GM12878 (cell line): ENCODE data around the gene PLPP6. TPM values are rescaled to one million over a fixed set of nuclear protein-coding genes. Genes with fewer than 3 reads are reported as not detected.

Experiments
- ATAC-seq: fragments of 200-7000 bp; cut with Tn5 transposase; 3 replicates; pipeline ENCODE4 v1.9.1; 2020; ENCODE audit warnings: mild to moderate bottlenecking, moderate library complexity
- BruUV-seq: library from RNA; stranded (reverse); fragments of 400-500 nt; replicated peaks from 2 replicates; lab custom pipeline; 2021; lab: Mats Ljungman, UMichigan
- CTCF ChIA-PET: fragments of 300-600 bp; sonication (Branson Sonifier 250); formaldehyde crosslinking; extraction: SDS; loops from one replicate; lab custom pipeline; 2021; ENCODE audit warnings: inconsistent platforms; lab: Yijun Ruan, JAX
- POLR2A ChIA-PET: fragments of 350-600 bp; formaldehyde crosslinking; extraction: SDS; loops from one replicate; lab custom pipeline; 2021; ENCODE audit warnings: inconsistent platforms; lab: Charles Lee
- RAD21 ChIA-PET: fragments of 300-600 bp; sonication (Branson Sonifier 250); formaldehyde crosslinking; loops from one replicate; lab custom pipeline; 2023; ENCODE audit warnings: antibody characterized with exemption; ENCODE audit not compliant: unreplicated experiment; lab: Charles Lee
- SMC1A ChIA-PET: fragments of 300-600 bp; sonication (Branson Sonifier 250); formaldehyde crosslinking; loops from one replicate; lab custom pipeline; 2023; ENCODE audit not compliant: unreplicated experiment, uncharacterized antibody; lab: Charles Lee
- DNase-seq: peaks from one replicate; pipeline ENCODE4 v3.0.0-alpha.2; 2011; ENCODE audit warnings: low read depth, low spot score
- FAIRE-seq: peaks from 3 replicates; lab custom pipeline; 2011; peaks lifted over from hg19 to GRCh38; lab: Jason Lieb, UNC
- H2AFZ ChIP-seq: 2 replicates; pipeline ENCODE4 v1.6.0; 2011; ENCODE audit warnings: low read depth, low read length, control low read depth; ENCODE audit not compliant: control insufficient read depth
- H3K27ac ChIP-seq: 2 replicates; pipeline ENCODE4 v1.5.1; 2011; ENCODE audit warnings: control low read depth; ENCODE audit not compliant: control insufficient read depth, insufficient read depth
- H3K27me3 ChIP-seq, 2 experiments: replicated peaks in 1 of 2; 2 replicates each; pipeline versions ENCODE4 v1.6.0 to v1.6.1; 2011; ENCODE audit warnings: low read length in 1 of 2; ENCODE audit not compliant: control insufficient read depth in 2 of 2, insufficient read depth in 2 of 2
- H3K36me3 ChIP-seq, 2 experiments: 2 replicates each; pipeline ENCODE4 v1.5.1; 2011; ENCODE audit warnings: low read length in 1 of 2; ENCODE audit not compliant: control insufficient read depth in 2 of 2, insufficient read depth in 2 of 2
- H3K4me1 ChIP-seq: 2 replicates; pipeline ENCODE4 v1.6.1; 2011; ENCODE audit warnings: mild to moderate bottlenecking, low read length, moderate library complexity, mixed read lengths; ENCODE audit not compliant: control insufficient read depth, insufficient read depth
- H3K4me2 ChIP-seq: 2 replicates; pipeline ENCODE4 v1.6.0; 2011; ENCODE audit warnings: control low read depth; ENCODE audit not compliant: control insufficient read depth, insufficient read depth
- H3K4me3 ChIP-seq: fragments of 200-600 bp; sonication (generic); 2 replicates; pipeline ENCODE4 v1.5.1; 2016
- H3K79me2 ChIP-seq: 2 replicates; pipeline ENCODE4 v1.6.0; 2011; ENCODE audit warnings: low read length; ENCODE audit not compliant: control insufficient read depth, insufficient read depth
- H3K9ac ChIP-seq: 2 replicates; pipeline ENCODE4 v1.8.0; 2011; ENCODE audit warnings: low read length, control low read depth, mixed read lengths; ENCODE audit not compliant: control insufficient read depth, insufficient read depth
- H3K9me3 ChIP-seq: replicated peaks from 3 replicates; pipeline ENCODE4 v1.5.1; 2011; ENCODE audit warnings: mild to moderate bottlenecking, low read length; ENCODE audit not compliant: control insufficient read depth, insufficient read depth
- H4K20me1 ChIP-seq: 2 replicates; pipeline ENCODE4 v1.6.0; 2011; ENCODE audit not compliant: control insufficient read depth, insufficient read depth
- BCL3 ChIP-seq: IDR thresholded peaks from 2 replicates; pipeline ENCODE4 v1.6.1; 2011; ENCODE audit warnings: borderline replicate concordance, low read depth, mild to moderate bottlenecking, moderate library complexity, low read length; ENCODE audit not compliant: insufficient read depth, poor library complexity, severe bottlenecking
- FOS ChIP-seq: IDR thresholded peaks from 3 replicates; pipeline ENCODE4 v1.6.1; 2011; ENCODE audit warnings: borderline replicate concordance; ENCODE audit not compliant: insufficient read length; ENCODE audit errors: extremely low read depth
- FOXK2 ChIP-seq: fragments of 450-650 bp; IDR thresholded peaks from 2 replicates; pipeline ENCODE4 v1.6.1; 2017; ENCODE audit warnings: mild to moderate bottlenecking, moderate library complexity
- KAT2A ChIP-seq: conservative IDR thresholded peaks from 2 replicates; pipeline ENCODE4 v1.6.1; 2011; ENCODE audit warnings: low read depth, low read length; ENCODE audit not compliant: control insufficient read depth
- MYB ChIP-seq: fragments of 150-350 bp; IDR thresholded peaks from 2 replicates; pipeline ENCODE4 v1.6.1; 2014; ENCODE audit warnings: mild to moderate bottlenecking, low read depth, low read length, borderline replicate concordance
- RAD51 ChIP-seq: fragments of 450-650 bp; IDR thresholded peaks from 2 replicates; pipeline ENCODE4 v1.6.1; 2016; ENCODE audit warnings: moderate library complexity, mild to moderate bottlenecking, inconsistent platforms
- REST ChIP-seq: IDR thresholded peaks from 2 replicates; pipeline ENCODE4 v1.6.1; 2012; ENCODE audit warnings: mild to moderate bottlenecking, low read depth, low read length
- SREBF2 ChIP-seq: IDR thresholded peaks from 2 replicates; pipeline ENCODE4 v1.6.1; 2012; ENCODE audit warnings: mild to moderate bottlenecking, low read length
- WGBS: methylation state at CpG from one replicate; pipeline ENCODE4 v1.1.6; 2016; ENCODE audit warnings: low lambda C conversion rate; ENCODE audit not compliant: insufficient replicate concordance, insufficient coverage; ENCODE audit errors: missing lambda C conversion rate; 5-methylcytosine and 5-hydroxymethylcytosine counted together
- in situ Hi-C: fragments of 300-500 bp; cut with MboI; formaldehyde crosslinking; loops from 9 replicates; pipeline ENCODE4 v1.14.3; 2018; ENCODE audit warnings: mixed read lengths
- intact Hi-C: fragments of 100-400 bp; cut with micrococcal nuclease; formaldehyde crosslinking; loops from one replicate; pipeline ENCODE4 v1.14.2; 2022; ENCODE audit not compliant: unreplicated experiment
- polyA plus RNA-seq, 11 experiments: library from polyadenylated mRNA; depleted of rRNA in 4 of 11; unstranded in 6 of 11; stranded (reverse) in 5 of 11; fragments of >200 nt; fragmentation: Nextera tagmentation in 4 of 11; fragmentation: Illumina TruSeq in 1 of 11; extraction: Ambion mirVana in 4 of 11; extraction: Trizol in 1 of 11; gene quantifications; 1 replicate in 1 of 11; 2 replicates in 10 of 11; pipeline versions ENCODE4 v1.2.1 to v1.2.3, GENCODE V29; 2011 to 2016; ENCODE audit warnings: inconsistent platforms in 2 of 11, missing spikeins in 2 of 11, low read depth in 1 of 11
- total RNA-seq, 4 experiments: library from RNA; depleted of rRNA in 3 of 4; stranded (reverse); fragments of >200 nt in 3 of 4; fragmentation: Illumina TruSeq in 1 of 4; extraction: Trizol in 1 of 4; gene quantifications; 2 replicates each; pipeline versions ENCODE4 v1.2.1 to v1.2.3, GENCODE V29; 2013 to 2021
- TF ChIP-seq, protein P1 (sequence below): fragments of 450-650 bp; IDR thresholded peaks from 2 replicates; pipeline ENCODE4 v1.6.1; 2016; ENCODE audit warnings: mild to moderate bottlenecking

PLPP6 gene
- total and polyA plus RNA-seq, 10 of the 15 experiments (the other 5 are each of a cell fraction or from before 2014, with no cell fraction given) = 1.6 to 11.3 (median 6.9) TPM

- CTCF ChIA-PET = no interaction called here
Measured at GRCh38 chr9:4630836-4631235, 31.3 kb upstream of the PLPP6 start.

More at GRCh38 chr9:4630836-4631235, 31.3 kb upstream of the PLPP6 start:
- POLR2A ChIA-PET = no interaction called here
- no peak for DNase-seq
- FAIRE-seq = peak; percentile 56
- H3K27me3 ChIP-seq = no peaks in the 10 kb centered on the region
- H3K36me3 ChIP-seq = no peaks in the 10 kb centered on the region
- SMC1A ChIA-PET = no interaction called here
- 71% methylated on average over 2 of the region's 2 CpGs for WGBS
- TF ChIP-seq RAD51 (no peak), MYB (no peak), KAT2A (no peak), BCL3 (no peak), SREBF2 (no peak), FOS (no peak), FOXK2 (no peak), REST (no peak)
- TF ChIP-seq, protein P1, sequence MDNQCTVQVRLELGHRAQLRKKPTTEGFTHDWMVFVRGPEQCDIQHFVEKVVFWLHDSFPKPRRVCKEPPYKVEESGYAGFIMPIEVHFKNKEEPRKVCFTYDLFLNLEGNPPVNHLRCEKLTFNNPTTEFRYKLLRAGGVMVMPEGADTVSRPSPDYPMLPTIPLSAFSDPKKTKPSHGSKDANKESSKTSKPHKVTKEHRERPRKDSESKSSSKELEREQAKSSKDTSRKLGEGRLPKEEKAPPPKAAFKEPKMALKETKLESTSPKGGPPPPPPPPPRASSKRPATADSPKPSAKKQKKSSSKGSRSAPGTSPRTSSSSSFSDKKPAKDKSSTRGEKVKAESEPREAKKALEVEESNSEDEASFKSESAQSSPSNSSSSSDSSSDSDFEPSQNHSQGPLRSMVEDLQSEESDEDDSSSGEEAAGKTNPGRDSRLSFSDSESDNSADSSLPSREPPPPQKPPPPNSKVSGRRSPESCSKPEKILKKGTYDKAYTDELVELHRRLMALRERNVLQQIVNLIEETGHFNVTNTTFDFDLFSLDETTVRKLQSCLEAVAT = no peak
- no peaks in the 10 kb centered on the region for H4K20me1 ChIP-seq
- H3K79me2 ChIP-seq = no peaks in the 10 kb centered on the region
- no peak overlapping the region for H2AFZ ChIP-seq
- no peak for ATAC-seq
- H3K4me2 ChIP-seq = no peak overlapping the region
- in situ Hi-C loops (no loop called here), intact Hi-C loops (loop anchor here (5.0 kb wide), 1 partner anchor 314 kb away; no protein-coding TSS in a partner anchor)
- RAD21 ChIA-PET = no interaction called here
- no peaks in the 10 kb centered on the region for H3K9me3 ChIP-seq
- BruUV-seq = no TSS peak
- H3K4me1 ChIP-seq = no peaks in the 10 kb centered on the region
- no peak overlapping the region for H3K4me3 ChIP-seq
- H3K9ac ChIP-seq = no peak overlapping the region
- H3K27ac ChIP-seq = no peak overlapping the region
